ENCODE data around the gene RAC2.

DNA sequence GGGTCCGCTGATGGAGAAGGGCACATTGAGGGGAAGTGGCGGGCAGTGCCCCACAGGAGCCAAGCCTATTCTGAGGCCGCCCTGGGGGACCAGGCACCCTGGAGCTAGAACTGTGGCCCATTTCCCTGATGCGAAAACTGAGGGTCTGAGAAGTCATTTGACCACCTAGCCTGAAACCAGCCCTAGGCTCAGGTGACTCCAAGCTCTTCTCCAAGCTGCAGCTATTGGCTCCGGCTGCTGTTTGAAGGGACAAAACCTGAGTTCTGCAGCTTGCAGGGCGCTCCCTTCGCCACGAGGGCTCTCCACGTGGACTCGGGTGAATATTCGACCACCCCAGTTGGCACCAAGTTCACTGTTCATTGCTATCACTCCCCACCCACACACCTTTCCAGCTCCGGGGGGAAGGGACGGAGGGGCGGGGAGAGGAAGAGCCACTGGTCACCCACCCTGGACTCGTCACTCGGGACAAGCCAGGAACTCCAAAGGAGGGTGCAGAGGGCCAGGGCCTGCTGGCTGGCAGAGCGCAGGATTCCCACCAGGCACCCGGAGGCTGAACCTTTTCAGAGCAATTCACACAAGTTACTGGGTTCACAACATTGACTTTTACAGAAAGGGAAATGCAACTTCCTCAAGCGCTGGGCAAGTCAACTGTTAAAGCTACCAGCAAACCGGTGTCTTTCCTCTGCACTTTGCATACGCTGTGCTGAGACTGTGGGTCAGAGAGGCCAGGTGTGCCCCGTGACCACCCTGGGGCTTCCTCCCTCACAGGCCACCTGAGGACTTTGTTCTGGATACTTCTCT, 1.1 kb upstream of the RAC2 start:
- TF ChIP-seq, protein P1, sequence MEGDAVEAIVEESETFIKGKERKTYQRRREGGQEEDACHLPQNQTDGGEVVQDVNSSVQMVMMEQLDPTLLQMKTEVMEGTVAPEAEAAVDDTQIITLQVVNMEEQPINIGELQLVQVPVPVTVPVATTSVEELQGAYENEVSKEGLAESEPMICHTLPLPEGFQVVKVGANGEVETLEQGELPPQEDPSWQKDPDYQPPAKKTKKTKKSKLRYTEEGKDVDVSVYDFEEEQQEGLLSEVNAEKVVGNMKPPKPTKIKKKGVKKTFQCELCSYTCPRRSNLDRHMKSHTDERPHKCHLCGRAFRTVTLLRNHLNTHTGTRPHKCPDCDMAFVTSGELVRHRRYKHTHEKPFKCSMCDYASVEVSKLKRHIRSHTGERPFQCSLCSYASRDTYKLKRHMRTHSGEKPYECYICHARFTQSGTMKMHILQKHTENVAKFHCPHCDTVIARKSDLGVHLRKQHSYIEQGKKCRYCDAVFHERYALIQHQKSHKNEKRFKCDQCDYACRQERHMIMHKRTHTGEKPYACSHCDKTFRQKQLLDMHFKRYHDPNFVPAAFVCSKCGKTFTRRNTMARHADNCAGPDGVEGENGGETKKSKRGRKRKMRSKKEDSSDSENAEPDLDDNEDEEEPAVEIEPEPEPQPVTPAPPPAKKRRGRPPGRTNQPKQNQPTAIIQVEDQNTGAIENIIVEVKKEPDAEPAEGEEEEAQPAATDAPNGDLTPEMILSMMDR (IDR thresholded peaks at IDR 0.05), result no peak
- TF ChIP-seq POLR2A (IDR thresholded peaks at IDR 0.05), result no peak
- TF ChIP-seq EP300 (IDR thresholded peaks at IDR 0.05), result no peak
